HG02981 (cell line): Measurements from ENCODE around the gene HPCAL4.

Experiments used
- ATAC-seq: cut with Tn5 transposase; IDR thresholded peaks from one replicate; pipeline ENCODE4 v1.9.1; 2021; ENCODE audit warnings: mild to moderate bottlenecking, moderate library complexity; ENCODE audit not compliant: unreplicated experiment

The HPCAL4 gene

DNA sequence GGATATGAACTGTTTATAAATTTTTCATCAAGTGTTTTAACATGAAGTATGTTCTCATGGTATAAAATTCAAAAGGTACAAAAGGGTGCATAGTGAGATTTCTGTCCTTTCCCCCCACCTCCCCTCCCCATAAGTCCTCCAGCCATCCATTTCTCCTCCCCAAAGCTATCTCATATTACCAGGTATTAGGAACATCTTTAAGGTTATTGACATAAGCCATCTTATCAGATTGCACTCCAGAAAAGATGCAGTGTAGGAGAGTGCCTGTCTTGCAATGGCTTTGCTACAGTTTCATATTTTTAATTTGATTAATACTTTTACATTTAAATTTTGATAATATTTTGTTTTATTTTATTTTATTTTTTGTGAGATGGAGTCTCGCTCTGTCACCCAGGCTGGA lies 13.5 kb upstream of the HPCAL4 start:
- no peak for ATAC-seq

DNA sequence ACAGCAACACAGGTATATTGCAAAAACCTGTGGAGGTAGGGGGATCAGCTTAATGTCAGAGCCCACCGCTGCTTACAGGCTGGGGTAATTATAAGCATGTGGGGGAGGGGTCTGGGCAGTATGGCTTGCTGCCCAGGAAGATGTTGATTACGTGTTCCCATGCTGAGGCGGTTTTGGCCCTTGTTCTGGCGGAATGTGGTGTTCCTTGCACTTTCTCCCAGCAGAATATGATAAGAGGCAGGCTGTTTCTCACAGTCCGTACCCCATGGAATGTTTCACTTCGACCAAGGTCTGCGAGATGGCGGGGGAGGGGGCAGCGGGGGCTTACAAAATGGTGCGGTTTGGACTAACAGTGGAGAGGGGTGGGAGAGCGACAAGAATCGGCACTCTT lies 9.8 kb upstream of the HPCAL4 start:
- ATAC-seq = no peak

DNA sequence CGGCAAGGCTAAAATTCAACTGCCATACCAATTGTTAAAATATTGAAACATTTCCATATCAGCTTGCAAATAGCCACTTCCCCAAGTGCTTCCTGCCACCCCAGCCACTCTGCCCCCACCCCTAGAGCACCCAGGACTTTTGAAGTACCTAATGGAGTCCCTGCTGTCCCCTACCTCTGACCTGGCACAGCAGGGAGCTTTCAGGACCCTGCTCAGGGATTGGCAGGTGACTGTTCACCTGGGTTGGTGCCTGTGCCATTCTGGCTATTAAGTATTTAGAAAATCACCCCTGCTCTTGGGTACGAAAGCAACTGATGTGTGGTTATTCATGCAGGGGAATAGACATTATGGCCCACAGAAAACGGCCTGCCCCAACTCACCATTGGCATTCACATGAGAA lies 9.1 kb upstream of the HPCAL4 start:
- ATAC-seq = no peak

DNA sequence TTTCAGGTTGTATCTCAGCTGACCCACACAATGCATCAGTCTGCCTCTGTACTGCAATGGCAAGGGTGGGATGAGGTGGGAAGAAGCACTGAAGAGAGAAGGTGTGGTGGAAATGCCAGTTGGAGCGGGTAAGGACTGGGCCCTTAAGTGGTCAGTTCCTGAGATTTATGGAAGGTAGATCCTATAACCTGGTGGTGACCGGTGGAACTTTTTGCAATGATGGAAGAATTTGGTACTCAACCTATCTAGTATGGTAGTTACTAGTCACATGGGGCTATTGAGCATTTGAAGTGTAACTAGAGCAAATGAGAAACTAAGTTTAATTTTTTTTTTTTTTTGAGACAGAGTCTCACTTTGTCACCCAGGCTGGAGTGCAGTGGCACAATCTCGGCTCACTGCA lies 8.2 kb upstream of the HPCAL4 start:
- no peak for ATAC-seq

DNA sequence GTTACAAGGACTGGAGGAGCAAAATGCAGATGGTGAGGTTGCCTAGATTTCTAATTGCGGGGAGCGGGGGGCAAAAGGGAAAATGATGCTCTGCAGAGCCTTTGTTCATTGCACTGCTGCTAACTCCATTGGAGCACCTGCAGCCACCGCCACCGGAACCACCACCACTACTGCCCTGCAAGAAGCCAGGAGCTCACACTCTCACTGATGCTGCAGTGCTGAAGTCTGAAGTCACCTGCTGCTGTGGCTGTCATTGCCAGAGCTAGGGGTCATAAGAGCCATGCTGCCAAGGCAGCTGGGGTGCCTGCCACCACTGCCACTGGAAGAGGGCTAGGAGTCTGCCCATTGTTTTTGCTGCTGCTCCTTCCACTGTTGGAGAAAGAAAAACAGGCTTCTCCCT lies 7.3 kb upstream of the HPCAL4 start:
- no peak for ATAC-seq

DNA sequence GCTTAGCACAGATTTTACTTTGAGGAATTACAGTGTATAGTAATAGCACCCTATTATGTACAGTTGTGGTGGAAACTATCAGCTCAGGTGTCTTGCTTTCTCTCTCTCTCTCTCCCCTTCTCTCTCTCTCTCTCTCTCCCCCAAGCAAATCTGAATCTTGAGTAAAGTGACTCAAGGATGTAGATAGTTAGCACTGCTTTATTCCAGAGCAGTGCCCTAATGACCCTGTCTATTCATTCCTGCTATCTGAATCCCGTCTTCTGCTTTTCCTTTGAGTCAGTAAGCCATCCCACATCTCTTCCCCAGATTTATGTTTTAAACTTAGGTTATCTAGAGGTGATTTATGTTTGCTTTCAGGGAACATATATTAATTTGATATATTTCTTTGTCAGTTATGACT lies 5.2 kb upstream of the HPCAL4 start:
- no peak for ATAC-seq

DNA sequence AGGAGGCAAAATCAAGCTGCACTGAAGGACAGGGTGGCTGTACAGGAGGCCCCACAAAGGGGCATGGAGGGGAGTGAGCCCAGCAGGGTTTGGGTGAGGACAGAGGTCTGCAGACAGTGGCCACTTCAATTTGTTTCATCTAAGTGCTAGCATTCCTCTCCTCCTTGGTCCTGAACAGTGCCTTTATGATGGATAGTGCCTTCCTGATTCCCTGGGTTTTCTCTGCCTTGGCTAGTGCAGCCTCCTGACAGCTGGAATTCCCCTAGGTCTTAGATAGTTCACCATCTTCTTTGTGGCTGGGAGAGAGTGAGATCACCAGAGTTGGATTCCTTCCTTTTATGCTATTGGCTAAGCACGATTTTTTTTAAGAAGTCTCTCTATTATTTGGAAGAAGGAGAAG lies 3.8 kb upstream of the HPCAL4 start:
- ATAC-seq = no peak

DNA sequence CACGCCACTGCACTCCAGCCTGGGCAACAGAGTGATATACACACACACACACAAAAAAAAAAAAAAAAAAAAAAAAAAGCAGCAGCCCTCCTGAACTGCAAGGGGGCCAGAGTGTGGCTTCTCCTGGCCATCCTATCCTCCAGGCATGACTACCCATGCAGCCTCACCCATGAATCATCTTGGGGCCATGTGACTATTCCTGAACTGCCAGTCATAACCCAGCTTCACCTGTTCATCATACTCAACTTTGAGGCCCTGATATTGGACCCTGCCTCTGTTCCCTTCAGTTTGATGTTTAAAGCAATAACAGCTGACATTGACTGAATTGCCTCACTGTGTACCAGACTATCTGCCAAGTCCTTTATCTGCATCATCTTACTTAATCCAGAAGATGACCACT lies 2.8 kb upstream of the HPCAL4 start:
- no peak for ATAC-seq

DNA sequence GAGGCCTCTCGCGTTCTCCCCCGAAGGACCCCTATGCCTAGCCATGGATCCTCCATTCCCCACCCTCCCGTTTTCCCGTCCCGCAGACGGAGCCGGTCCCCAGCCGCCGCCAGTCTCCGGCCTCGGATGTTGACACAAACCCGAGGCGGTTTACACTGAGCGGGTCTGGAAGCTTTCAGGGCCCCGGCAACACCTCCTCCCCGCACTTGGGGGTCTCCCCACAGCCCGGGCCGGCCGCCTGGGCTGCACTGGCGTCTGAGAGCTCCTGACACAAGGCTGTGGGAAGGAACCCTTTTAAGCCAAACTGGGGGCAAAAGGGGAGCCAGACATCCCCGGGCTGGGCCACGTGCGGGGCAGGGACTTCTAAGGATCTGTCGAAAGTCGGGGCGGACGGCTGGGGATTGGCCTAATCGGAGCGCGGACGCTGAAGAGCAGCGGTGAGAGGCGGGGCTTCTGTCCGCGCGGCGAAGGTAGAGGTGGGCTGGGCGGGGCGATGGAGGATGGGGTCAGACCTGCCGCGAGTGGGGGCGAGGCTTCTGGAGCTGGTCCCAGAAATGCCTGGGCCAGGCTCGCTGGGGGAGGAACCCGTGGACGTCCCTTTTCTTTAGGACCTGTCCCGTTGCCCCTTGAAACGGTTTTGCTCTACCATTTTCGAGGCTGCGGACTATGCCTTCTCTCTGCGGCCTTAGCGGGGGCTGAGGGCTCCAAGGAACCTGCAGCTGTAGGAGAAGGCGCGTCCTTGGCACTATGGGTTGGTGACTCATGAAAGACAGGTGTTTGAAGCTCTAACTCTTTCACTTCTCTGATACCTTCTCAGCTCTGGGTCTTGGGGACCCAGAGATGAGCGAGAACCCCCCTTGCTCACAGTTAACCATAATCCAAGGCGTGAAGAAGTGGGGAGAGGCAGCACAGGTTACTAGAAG lies 1.2 kb upstream of the HPCAL4 start:
- ATAC-seq = no peak

DNA sequence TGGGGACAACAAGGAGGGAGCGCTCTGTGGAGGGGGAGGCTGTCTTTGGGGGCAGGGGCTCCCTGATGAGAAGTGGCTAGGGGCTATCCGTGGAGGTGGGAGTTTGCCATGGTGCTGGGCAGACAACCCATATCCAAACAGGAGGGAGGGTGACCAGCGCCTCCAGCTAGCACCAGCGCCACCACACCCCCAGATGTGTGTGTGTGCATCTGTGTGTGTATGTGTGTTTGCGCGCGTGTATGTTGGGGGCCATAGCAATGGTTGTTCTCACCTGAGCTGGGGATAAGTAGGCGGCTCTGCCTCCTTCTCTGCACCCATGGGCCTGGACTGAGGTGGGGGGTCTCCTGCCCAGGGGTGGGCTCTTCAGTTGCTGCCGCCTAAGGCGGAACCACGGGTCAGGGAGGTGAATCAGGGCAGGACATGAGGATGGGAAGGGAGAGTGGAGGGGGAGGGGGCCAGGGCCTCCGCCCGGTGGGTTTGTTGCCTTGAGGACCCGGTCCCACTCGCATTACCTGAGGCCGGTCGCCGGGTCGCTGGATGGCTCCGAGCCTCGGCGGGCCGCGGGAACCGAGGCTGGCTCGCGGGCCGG lies 345 bp downstream of the HPCAL4 start:
- no peak for ATAC-seq

DNA sequence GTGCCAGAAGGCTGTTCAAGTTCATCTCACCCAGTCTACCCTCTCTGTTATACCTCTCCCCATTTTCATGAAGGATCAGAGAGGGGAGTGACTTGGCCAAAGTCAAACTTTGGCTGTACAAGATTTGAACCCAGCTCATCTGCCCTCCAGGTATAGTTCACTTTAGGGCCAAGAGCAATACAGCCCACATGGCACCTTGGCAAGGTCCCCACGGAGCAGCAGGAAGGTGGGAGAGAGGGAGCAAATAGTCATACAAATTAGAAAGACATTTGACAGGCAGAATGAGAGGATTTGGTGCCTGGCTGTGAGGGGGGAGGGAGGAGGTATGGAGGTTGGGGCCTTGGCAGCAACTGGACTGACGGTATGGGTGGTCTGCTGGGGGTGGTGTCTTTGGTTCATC lies 1.0 kb downstream of the HPCAL4 start:
- no peak for ATAC-seq

DNA sequence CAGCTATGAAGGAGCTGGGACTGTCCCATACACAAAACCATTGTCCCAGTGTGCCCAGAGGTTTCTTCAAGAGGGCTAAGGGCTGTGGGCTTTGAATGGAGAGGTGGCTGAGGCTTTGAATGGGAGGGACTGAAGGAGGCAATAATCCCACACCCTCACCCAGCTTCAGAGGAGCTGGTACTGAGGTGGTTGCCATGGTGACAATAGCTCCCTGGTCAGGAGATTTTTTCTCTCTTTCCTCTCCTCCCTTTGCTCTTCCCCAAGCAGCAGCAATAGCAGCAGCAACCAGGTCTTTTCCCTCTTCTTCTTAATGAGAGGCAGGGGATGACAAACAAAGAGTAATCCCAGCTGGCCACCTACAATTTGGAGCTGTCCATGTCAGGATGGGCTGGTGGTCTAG lies 1.6 kb downstream of the HPCAL4 start:
- ATAC-seq = no peak

DNA sequence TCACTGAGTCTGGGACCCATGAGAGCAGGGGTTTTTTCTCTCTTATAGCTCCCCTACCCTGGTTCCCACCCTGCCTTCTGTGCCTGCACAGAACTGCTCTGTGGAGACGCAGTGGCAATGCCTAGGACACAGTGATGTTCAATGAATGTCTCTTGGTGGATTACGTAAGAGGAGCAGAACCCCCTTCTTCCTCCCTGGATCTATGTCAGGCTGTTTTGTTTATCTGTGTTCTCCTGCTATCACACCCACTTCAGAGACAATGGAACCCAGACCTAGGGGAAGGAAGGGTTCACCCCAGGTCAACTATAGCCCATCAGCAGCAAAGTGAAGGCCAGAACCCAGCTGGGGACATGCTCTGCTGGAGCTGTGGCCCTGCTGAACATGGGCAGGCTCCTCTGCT lies 2.0 kb downstream of the HPCAL4 start:
- no peak for ATAC-seq

DNA sequence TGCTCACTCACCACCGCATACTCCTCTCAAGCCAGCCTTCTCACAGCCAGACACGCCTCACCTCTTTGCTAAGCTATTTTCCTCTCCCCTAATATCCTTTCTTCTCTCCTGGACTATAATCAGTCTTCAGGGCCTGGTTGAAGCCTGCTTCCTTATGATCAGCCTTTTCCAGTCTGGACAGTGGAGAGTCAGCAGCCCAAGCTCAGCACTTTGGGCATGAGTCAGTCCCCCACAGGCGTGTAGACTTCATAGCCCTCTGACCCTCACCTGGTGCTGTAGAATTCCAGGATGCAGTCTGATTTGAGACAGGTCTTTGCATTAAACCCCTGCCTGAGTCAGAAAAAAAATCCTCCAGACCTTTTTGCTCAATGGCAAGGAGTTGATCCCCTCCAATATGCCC lies 2.5 kb downstream of the HPCAL4 start:
- ATAC-seq = no peak

DNA sequence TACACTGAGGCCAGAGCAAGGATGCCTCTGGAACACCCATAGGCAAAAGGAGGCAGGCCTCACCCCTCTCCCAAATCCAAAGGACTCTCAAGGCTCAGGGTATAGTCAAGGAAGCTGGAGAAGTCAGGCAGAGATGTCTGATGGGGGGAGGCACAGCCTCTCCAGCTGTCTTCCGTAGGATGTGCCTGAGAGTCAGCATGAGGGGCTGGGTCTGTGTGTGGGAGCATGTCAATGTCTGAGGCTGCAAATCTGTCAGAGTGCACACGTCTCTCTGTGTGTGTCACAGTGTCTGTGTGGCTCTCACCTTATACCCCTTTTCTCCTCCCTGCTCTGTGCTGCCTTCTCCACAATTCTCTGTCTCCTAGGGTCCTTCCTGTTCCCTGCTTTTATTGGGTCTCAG lies 4.0 kb downstream of the HPCAL4 start:
- ATAC-seq = no peak

DNA sequence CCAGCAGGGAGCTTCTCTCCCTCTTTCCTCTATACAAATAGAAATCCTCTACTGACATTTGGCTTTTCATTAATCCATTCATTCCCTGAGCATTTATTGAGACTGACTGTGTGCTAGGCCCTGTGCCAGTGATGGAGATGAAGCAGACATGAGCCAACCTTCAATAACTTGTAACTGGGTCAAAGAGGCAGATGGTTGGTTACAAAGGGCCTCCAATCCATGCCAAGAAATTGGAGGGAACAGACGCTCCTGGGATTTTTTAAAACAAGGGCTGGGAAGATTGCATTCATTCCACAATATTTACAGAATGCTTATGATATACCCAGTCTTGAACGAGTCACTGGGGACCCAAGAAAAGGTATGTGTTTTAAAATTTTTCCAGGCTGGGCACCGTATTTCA lies 6.2 kb downstream of the HPCAL4 start:
- ATAC-seq = no peak

DNA sequence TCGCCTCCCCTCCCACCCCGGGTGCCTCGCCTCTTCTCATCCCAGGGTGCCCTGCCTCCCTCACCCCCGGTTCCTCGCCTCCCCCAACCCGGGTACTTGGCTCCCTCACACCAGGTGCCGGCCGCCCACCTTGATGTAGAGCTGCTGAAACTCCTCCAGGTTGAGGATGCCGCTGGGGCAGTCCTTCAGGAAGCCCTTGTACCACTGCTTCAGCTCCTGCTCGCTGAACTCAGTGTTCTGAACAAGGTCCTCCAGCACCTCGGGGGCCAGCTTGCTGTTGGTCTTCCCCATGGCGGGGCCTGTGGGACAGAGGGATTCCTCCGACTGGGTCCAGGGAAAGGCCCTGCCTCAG lies 6.9 kb downstream of the HPCAL4 start:
- ATAC-seq = no peak

DNA sequence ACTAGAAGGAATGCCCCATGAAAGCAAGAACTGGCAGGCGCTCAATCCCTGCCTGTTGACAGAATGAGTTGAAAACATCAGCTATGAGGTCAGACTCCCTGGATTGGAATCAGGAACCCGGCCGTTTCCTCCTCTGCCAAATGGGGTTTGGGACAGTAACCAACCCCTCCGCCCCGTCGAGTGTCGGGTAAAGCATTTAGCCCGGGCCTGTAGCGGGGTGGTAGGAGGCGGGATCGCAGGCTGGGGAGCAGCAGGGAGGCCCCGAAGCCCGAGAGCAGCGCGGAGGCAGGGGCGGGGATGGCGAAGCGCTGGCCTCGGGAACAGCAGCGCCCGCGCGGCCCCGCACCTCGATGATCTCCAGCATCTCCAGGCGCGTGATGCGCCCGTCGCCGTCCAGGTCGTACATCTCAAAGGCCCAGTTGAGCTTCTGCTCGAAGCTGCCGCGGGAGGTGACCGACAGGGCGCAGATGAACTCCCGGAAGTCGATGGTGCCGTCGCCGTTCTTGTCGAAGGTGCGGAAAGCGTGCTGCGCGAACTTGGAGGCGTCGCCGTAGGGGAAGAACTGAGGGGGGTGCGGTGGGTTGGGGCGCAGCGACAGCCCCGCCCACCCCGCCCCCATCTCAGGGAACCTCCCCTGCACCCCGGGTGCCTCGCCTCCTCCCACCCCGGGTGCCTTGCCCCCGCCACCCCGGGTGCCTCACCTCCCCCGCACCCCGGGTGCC lies 7.5 kb downstream of the HPCAL4 start:
- ATAC-seq = no peak

DNA sequence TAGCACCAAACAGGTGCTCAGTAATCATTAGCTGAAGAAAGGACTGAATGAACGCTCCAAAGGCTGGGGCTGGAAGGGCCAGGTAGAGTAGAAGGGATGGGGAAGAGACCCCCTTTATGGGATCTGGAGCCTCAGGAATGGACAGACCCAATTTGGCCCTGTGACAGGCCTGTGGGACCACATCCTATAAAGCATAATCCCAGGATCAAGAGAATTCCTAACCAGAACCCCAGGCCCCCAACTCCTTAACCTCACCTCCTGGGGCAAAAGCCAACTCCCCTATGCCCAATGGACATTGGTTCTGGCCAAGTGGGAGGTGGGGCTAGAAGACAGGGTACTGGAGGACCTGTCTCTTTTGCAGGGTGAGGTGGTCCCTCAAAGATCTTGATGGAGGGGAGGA lies 9.2 kb downstream of the HPCAL4 start:
- ATAC-seq = no peak

DNA sequence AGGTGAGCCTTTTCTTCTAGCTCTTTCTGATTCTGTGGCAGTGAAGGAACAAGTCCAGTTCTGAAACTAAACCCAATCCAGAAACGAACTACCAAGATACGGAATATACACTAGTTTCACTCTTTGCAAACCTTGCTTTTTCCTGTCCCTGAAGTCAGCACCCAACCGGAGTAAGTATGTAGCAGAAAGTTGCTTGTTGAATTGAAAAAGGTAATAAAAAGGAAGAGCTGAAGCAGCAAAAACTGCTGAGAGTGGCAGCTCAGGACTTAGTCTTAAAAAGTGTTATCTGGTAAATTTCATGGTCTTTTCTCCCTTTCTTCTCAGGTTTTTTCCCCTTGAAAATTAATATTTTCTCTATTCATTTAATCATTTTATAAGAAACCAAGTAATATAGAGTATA lies 9.9 kb downstream of the HPCAL4 start:
- no peak for ATAC-seq

DNA sequence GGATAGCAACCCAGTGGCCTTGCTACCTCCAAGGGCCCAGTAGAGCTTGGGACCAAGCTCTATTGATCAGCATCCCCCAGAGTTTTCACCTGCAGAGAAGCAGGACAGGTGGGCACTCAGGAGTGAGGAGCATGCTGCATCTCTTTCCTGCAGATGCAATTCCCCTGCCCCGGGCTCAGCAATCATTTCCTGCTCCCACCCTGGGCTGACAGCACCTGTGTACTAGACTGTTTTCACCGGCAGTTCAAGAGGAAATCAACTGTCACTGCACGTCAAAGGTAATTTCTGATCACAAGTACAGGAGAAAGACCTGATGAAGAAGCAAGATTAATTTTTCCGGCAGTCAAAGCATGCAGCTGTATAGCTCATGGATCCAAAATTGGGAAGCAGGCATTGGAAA lies 10.5 kb downstream of the HPCAL4 start:
- no peak for ATAC-seq

DNA sequence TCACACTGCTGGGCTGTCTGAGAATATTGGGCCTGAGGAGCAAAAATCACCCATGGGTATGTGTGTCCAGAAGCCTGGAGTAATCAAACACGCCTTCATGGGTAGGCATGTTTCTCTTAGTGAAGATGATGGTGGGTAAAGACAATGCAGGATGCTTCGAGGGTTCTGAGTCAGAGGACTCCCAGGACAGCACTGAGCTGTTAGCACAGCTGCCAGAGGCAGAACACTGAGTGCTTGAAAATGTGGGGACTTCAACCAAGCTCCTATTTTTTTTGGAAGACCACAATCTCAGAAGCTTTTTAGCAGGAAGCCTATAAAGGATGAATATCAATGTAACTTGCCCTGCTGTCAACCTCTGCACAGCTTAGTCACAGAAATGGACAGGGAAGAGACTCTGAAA lies 11.4 kb downstream of the HPCAL4 start:
- no peak for ATAC-seq
